IPS DF 4.7 (cell line): ENCODE measurements around the gene GUCD1.
"Not testable (repeated sequence)": the region's sequence is repeated elsewhere in the genome, so short reads cannot be mapped to it uniquely, and the experiment has no call there.

ENCODE experiments used
- DNase-seq: peaks from one replicate; pipeline ENCODE4 v3.0.0-alpha.2; 2013; ENCODE audit warnings: low spot score; ENCODE audit errors: extremely low read depth

The GUCD1 gene

DNA sequence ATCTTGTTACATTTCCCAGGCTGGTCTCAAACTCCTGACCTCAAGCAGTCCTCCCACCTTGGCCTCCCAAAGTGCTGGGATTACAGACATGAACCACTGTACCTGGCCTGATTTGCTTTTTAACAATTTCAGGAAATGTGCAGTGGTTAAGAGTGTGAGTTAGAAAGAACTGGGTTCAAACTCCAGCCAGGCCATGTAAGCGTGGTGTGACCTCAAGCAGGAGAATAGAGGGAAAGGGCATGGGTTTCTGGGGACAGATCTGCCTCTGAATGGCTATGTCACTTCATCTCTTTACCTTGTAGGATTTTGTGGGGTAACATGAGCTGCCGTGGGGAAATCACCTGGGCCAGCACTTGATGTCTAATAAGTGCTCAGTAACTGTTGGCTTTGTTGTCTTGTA is 10.1 kb upstream of the GUCD1 start:
- DNase-seq = no peak

- DNase-seq = no peak
These were observed 9.6 kb upstream of the GUCD1 start for GRCh38 chr22:24564376-24565058.

GRCh38 chr22:24563246-24563645 is 8.3 kb upstream of the GUCD1 start:
- DNase-seq = no peak

GRCh38 chr22:24559471-24559870 is 4.5 kb upstream of the GUCD1 start:
- DNase-seq = no peak

DNA sequence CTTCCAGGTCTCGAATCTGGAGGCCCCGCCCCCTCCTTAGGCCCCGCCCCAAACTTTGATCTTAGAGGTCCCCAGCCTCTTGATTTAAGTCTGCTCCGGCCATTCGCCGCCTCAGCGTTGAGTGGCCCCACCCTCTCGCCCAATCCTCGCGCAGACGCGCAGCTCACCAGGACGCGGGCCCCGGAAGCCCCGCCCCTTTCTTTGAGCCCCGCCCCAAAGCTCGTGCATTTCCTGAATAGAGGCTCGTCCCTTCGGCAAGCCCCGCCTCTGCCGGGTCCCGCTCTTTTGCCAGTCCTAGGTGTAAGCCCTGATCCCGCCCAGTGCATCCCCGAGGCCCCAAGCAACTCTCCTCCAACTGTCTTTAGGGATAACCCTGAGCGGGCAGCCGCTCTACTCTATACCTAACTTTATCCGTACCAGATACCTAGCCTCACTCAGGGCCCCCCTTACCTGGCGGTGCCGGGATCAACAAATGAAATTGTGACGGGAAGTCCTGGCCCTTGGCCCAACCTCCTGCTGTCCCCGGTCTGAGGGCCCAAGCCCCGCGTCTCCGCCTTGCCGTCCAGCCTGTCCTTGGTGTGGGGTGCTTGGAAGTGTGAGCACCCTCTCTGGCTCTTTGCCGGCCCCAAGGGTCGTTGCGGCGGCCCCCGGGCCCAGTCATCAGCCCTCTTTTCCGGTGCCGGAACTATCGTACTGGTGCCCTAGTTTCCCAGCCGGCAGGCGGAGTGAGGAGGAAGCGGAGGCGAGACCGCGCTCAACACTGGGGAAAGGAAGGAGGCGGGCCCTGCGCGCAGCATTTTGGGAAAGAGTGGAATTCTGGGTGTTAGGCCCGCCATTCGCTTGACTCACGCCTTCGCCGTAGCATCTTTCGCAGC is 464 bp upstream of the GUCD1 start, which contains the start of gene SNRPD3:
TSS of gene SNRPD3 (plus strand) at position 835 of the 875 bp plus-strand sequence. CDS start 1,676 bp downstream, outside the sequence.
- peak; percentile 72 for DNase-seq

DNA sequence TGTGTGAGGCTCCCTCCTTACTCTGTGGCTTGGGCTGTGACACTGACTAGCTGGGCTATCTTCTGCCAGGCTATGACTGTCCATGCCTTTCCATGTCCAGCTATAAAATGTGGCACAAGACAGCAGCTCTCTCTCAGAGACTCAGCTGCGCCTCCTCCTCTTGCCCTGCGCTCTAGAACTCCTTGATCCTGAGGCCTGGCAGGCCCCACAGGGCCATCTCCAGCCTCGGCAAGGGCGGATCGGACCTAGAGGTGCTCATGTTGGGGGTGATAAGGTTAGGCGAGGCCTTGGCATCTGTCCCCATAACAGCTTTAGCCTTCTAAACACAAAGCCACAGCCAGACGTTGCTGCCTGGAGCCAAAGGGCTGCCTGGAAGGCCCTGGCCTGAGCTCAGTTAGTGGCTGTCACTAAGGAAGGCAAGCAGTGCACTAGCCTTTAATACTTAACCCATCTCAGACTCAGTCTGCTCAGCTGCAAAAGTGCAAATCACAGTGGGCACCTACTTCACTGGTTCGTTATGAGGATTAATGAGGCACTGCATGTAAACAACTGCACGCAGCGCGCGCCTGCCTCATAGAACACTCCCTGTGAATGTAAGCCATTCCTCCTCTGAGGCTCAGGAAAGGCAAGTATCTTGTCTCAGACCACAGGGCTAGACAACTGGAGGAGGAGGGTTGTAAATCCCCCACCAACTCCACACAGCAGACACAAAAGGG is 1.2 kb downstream of the GUCD1 start:
- DNase-seq = no peak

GRCh38 chr22:24552503-24553286 is 2.2 kb downstream of the GUCD1 start:
- DNase-seq = not testable (repeated sequence)

- no peak for DNase-seq
These were observed 4.0 kb downstream of the GUCD1 start for GRCh38 chr22:24550902-24551435.

GRCh38 chr22:24550028-24550901 is 4.7 kb downstream of the GUCD1 start:
- no peak for DNase-seq

GRCh38 chr22:24548812-24549211 is 6.1 kb downstream of the GUCD1 start:
- no peak for DNase-seq

DNA sequence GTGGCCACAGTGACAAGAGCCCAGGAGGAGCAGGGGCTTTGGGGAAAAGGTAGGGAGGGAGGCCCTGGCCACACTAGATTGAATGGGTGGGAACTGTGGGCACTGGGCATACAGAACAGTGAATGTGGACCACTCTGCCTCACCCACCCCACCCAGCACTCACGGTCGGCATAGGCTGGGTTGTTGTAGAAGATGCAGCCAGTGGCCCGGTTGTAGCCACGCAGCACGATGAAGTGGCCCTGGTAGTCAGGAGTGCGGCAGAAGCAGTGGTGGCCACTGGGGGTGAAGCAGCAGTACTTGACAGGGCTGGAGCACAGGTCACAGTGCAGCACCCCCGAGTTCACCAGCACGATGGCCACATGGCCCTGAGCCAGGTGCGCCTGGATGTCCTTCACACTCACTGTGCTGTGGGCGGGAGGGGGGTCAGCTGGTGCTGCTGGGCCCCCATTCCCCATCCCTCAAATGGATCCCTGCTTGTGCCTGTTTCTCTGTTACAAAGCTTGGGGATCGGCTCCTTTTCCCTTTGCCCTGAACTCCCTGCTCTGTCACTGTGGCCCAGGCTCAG is 11.2 kb downstream of the GUCD1 start:
- DNase-seq = no peak

GRCh38 chr22:24543185-24543601 is 11.7 kb downstream of the GUCD1 start:
- no peak for DNase-seq

- no peak for DNase-seq
These were observed 12.3 kb downstream of the GUCD1 start for GRCh38 chr22:24542641-24543040.

DNA sequence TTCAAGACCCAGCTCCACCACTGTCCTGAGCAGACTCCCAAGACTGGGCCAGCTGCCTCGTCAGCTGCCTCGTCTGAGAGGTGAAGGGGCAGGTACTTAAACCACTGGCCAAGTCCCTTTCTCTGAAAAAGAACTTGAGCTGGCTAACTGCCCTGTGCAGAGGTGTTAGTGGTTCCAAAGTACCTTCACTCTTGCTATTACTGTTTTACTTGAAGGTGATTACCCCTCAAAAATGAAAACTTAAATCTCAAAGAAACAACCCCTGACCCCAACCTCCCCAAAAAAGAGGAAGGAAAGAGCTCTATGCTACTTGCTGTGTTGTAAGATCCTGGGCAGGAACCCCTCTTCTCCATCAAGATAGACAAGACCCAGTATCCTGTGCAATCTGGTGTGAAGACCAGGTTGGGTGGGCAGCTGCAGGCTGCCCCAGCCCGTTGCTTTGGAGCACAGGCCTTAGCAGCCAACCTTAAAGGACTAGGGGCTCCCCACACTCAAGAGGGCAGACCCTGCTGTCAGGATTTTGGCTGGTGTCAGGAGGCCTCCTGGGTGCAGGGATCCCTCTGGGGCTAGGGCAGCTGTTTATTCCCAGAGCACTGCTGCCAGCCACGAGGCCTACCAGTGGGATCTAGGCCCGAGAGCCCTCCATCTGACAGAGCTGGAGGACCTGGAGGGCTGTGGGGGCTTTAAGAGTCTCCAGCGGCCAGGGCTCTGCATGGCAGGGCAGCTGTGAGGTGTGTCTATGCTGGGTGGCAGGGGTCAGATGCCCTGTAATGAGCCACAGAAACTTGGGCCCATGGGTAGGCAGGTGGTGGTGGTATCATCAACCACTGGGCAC is 13.0 kb downstream of the GUCD1 start:
- DNase-seq = no peak

- no peak for DNase-seq
These were observed 14.5 kb downstream of the GUCD1 start for GRCh38 chr22:24540470-24540869.

- DNase-seq = no peak
These were observed 18.8 kb downstream of the GUCD1 start for GRCh38 chr22:24536089-24536488.

DNA sequence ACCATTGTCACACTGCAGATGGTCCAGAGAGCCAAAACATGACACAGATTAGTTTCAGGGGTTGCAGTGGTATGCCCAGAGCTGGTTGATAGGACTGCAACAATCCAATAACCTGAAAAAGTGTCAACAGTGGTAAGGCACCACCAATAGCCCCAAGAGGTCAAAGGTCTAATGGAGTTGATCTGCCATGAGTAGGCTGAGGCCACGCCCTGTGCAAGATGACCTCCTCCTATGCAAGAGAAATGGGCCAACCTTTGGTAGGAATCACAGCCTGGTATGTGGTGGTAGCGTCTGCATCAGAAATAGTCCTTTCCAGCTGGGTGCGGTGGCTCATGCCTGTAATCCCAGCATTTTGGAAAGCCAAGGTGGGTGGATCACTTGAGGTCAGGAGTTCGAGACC is 19.6 kb downstream of the GUCD1 start:
- no peak for DNase-seq

GRCh38 chr22:24532075-24532474 is 22.9 kb downstream of the GUCD1 start:
- DNase-seq = no peak

GRCh38 chr22:24530968-24531367 is 24.0 kb downstream of the GUCD1 start:
- not testable (repeated sequence) for DNase-seq
